GM12892 (cell line): ENCODE measurements around the gene MFSD11.

ENCODE experiments used
- POLR2A ChIP-seq: IDR thresholded peaks from 2 replicates; pipeline ENCODE4 v1.6.1; 2011; ENCODE audit warnings: low read depth, low read length, control low read depth
- POLR2AphosphoS5 ChIP-seq: IDR thresholded peaks from 2 replicates; pipeline ENCODE4 v1.6.1; 2011; ENCODE audit warnings: low read depth, low read length, control low read depth
- TAF1 ChIP-seq: IDR thresholded peaks from 2 replicates; pipeline ENCODE4 v1.6.1; 2011; ENCODE audit warnings: low read depth, mild to moderate bottlenecking, control low read depth, low read length, borderline replicate concordance

DNA sequence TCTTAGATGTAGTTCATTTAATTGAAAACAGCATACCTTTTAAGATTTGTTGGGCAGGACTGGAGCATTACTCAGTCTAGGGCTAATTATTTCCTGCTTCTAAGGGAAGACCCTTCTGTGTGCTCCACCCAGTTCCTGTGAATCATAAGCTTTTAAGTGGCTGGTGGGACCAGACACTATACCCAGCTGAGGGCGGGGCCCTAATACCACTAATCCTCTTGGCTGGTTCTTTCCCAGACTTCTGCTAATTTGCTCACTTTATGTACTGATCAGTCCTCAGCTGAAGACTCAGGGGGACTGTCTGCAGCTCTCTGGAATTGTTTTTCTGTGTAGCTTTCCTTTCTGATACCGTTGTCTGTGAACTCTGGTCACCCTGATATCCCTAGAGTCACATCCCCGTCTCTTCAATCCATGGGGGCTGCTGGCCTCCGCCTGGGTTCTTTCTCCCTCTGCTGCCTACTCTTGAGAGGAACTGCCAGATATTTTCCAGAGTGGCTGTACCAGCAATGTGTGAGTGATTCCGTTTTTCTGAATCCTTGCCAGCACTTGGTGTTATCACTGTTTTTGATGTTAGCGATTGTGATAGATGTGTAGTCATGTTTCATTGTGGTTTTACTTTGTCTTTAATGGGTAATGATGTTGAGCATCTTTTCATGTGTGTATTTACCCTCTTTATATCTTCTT is 35.1 kb downstream of the MFSD11 start:
- TF ChIP-seq TAF1 (no peak), POLR2AphosphoS5 (no peak), POLR2A (no peak)
